ENCODE data around the gene UBASH3A.

Gene UBASH3A

DNA sequence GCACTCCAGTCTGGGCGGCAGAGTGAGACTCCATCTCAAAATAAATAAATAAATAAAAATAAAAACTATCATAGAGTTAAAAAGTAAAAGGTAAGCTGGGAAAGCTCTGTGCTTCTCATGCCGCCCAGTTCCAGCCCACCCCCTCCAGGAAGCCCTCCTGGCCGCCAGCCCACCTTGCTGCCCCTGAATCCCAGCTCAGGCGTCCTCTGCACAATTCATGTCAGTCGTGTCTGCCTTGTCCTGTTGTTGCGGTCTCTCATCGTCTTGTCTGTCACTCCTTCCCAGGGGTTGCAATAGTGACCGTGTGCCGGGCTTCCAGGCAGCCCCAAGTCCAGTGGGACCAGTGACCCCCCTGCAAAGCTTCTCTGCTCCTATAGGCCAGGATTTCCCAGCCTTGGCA lies 48.2 kb downstream of the UBASH3A start:
- DNase-seq (ENCODE audit: low read depth in 2 of 2): no peak

DNA sequence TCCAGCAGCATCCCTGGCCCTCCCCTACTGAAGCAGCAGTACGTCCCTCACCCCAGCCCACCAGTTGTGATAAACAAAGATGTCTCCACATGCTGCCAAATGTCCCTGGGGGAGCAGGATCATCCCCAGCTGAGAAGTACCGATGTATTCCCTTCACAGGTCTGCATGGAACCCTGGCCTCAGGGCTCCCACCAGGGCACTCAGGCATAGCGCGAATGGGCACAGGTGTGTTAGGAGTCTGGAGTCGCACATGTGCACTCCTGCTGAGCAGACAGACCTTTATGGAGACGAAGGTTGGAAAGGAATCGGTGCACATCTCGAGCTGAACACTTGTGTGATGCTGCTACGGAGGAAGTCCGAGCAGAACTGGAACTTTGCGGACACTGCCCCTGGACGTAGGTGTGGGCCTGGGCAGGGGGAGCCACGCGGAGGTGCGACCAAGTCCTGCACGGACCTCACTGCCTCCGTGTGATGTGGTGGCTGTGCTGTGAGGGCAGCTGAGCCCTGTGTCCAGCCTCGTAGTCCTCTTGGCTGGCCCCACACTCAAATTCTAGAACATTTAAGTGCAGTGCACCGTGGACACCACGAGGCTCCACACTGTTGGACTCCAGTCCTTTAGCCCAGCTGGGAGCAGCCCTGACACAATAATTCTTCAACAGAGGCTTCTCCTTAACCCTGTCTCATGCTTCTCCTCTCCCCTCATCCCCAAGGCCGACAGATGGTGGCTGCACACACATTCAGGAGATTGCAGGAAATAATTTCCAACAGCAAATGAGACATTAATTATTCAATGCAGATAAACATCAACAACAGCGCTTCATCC lies 48.9 kb downstream of the UBASH3A start:
- no peak for DNase-seq (ENCODE audit: low read depth in 2 of 2)

DNA sequence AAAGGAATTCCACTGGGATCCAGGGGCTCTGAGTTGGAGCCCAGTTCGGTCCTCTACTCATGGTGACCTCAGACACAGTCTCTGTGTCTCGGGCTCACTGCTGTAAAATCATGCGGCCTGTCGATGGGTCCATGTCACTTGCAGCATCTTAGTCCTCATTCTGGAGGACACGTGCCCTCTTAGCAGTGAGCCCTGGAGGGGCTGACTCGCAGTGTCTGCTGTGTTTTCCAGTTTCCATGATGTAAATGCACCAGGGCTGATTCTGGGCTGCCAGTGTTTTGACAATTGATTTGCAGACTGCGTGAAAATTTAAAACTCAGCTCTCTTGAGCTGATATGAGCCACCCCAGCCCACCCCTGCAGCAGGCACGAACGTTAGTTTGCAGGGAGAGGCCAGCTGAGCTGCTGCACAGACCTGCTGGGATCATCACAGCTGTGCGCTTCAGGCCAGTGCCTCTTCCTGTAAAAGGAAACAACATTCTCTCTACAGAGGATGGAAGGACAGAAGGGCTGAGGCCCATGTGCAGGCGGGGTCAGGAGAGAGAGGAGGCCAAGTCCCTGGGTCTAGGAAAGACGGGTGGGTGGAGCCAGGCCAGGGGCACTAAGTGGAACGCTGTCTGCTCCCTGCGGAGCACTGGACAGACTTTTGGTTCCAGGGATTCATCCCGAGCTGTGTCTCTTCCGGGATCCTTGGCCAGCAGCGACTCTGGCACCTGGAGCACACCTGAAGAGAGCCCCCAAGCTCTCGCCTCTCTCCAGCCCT lies 49.7 kb downstream of the UBASH3A start:
- no peak for DNase-seq (ENCODE audit: low read depth in 2 of 2)

DNA sequence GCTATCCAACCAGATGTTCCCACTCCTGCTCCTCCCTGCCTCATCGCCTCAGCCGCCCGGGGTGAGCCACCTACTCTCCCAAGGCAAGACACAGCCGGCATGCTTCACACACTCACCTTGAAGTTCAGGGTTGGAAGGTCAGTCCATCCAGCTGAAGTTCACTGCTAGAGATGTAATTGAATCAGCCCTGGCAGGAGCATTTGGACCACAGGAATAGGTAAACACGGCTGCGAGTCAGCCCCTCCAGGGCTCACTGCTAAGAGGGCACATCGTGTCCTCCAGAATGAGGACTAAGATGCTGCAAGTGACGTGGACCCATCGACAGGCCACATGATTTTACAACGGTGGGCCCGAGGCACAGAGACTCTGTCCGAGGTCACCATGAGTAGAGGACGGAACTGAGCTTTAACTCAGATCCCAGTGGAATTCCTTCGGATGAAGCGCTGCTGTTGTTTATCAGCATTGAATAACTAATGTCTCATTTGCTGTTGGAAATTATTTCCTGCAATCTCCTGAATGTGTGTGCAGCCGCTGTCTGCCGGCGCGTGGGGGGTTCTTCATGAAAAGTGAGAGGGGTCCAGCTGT lies 50.4 kb downstream of the UBASH3A start:
- DNase-seq (ENCODE audit: low read depth in 2 of 2): no peak

DNA sequence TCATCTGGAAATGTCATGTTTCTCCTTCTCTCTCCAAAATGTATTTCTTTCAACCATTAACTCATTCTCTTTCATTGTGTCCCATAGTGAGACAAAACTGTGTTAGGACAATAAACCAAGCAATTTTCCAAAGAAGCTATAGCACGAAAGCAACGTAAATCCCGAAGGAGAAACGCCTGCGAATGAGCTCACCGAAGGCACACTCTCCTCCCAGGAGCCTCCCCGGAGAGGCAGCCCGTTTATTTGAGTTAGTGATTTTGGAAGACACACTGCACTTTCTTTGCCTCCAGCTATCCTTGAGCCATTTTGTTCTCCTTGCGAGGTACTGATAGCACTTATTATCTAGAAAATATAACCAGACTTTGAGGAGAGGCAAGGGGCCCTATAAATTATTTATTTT lies 51.1 kb downstream of the UBASH3A start:
- DNase-seq (ENCODE audit: low read depth in 2 of 2): no peak

DNA sequence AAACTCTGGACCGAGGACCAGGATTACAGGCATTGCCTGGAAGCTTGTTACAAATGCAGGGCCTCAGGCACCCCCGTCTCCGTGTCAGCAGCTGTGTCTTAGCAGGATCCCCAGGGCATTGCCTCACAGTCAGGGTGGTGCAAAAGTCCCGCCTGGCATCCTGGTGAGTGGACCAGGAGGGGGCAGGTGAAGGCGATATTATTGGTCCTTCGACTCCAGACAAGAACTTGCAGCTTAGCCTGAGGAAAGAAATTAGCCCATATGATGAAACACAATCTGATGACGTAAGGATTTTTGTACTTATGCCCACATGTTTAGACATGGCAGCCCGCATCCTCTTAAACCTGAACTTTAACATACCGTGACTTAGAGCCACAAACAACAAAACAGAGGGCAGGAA lies 51.5 kb downstream of the UBASH3A start:
- no peak for DNase-seq (ENCODE audit: low read depth in 2 of 2)

DNA sequence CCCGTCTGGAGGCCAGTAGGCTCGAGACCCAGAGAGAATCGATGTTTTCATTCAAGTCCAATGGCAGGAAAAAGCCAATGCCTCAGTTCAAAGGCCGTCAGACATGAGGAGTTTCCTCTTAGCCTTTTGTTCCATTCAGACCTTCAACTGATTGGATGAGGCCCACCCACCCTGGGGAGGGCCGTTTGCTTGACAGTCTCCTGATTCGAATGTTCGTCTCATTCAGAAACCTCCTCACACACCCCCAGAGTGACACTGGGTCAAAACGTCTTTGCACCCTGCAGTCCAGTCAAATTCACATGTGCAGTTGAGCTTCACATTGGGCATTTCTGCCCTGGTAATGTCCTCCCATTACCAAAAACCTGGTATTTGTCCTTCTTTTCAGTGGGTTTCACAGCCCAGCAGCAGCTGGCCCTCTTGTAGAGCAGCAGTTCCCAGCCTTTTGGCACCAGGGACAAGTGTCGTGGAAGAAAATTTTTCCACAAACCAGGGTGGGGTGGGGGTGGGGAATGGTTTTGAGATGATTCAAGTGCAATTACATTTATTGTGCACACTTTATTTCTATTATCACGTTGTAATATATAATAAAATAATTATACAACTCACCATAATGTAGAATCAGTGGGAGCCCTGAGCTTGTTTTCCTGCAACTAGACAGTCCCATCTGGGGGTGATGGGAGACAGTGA lies 52.2 kb downstream of the UBASH3A start:
- DNase-seq (ENCODE audit: low read depth in 2 of 2): no peak

DNA sequence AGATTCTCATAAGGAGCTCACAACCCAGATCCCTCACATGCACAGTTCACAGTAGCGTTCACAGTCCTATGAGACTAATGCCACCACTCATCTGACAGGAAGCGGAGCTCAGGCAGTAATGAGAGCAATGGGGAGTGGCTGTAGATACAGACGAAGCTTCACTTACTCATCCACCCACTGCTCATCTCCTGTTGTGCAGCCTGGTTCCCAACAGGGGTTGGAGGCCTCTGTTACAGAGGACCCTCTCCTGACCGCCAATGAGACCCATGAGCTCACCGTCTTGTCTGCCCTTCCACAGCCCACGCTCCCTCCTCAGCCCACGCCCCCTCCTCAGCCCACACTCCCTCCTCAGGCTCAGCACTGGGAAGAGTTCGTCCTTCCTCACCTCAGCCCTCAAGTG lies 52.8 kb downstream of the UBASH3A start:
- peak in 1 of 2 donors; percentile 48 for DNase-seq (ENCODE audit: low read depth in 2 of 2)

DNA sequence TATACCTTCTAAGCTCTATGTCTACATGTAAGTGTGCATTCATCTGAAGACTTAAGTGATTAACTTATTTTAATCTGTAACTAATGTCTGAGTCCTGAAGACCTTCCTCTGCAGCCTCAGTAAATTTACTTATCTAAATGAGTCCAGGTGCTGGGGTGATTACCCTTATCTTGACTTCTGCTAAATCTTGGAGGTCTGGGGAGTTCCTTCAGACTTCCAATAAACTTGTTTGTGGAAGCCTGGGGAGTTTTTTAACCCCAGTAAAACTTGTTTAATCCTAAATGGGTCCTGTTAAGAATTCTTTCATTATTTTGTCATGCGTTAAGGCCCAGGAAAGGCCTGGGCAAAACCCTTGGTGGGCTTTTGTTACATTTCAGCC lies 55.4 kb downstream of the UBASH3A start:
- DNase-seq (ENCODE audit: low read depth in 2 of 2): no peak

DNA sequence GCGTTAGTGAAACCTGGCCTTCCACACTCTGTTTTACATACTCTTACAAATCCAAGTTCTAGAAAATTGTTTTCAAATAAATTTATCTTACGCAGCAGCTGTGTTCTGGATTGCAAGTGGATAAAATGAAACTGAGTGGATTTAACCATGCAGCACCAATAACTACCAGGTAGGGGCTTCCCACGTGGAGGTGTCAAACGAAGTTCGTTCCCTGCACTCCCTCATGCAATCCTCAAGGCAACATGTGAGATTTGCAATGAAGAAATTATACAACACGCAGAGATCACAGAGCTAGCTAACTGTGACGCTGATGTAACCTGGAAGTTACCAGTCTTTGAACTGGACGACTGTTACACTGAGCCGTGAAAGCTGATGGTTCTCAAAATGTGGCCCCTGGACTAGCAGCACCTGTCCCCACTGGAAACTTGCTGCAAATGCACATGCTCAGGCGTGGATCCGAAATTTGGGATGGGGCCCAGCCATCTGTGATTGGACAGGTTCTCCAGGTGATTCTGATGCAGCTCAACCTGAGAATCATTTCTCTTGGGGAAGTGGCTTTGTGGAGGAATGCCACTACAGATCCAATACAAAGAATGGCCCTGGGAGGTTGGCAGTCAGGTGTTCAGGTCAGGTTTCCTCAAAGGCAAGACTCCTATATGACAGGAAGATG lies 56.0 kb downstream of the UBASH3A start:
- no peak for DNase-seq (ENCODE audit: low read depth in 2 of 2)

DNA sequence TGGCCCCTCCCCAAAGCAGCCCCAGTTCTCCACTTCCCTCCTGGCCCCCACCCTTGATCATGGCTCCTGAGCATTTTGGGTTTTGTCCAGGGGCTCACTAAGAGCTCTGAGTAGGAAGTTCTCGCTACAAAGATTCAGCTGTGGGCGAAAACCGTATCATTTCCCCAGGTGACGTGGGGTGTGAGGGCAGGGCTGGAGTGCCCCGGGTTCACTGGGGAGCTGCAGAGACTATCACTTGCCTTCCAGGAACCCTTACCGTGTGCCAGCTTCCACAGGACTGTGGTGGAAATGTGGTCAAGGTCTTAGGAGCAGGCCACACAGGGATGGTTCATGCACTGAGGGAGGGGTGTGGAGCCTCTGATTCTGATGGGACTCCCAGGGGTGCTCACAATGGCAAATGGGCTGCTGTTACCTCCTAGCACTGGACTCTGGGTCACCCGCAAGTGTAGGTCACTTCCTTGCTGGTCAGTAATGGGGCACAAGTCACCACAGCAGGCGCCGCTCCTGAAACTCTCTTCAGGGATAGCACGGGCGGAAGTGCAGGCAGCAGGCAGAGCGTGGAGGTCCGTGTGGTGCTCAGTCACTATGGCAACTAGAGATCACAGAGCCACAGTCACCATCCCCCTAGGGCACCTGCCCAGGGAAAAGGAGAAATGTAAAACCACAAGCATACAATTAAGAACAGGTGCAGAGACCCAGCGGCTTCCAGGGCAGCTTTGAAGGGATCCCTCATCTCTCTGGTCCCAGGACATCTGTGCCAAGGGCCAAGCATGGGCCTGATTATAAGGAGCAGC lies 56.9 kb downstream of the UBASH3A start:
- DNase-seq (ENCODE audit: low read depth in 2 of 2): no peak

DNA sequence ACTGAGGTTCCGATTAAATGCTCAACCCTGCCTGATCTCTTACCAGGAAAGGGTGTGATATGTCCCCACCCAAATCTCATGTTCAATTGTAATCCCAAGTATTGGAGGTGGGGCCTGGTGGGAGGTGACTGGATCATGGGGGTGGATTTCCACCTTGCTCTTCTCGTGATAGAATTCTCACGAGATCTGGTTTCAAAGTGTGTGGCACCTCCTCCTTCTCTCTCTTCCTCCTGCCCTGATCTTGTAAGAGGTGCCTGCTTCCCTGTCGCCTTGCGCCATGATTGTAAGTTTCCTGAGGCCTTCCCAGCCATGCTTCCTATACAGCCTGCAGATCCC lies 57.5 kb downstream of the UBASH3A start:
- no peak for DNase-seq (ENCODE audit: low read depth in 2 of 2)

DNA sequence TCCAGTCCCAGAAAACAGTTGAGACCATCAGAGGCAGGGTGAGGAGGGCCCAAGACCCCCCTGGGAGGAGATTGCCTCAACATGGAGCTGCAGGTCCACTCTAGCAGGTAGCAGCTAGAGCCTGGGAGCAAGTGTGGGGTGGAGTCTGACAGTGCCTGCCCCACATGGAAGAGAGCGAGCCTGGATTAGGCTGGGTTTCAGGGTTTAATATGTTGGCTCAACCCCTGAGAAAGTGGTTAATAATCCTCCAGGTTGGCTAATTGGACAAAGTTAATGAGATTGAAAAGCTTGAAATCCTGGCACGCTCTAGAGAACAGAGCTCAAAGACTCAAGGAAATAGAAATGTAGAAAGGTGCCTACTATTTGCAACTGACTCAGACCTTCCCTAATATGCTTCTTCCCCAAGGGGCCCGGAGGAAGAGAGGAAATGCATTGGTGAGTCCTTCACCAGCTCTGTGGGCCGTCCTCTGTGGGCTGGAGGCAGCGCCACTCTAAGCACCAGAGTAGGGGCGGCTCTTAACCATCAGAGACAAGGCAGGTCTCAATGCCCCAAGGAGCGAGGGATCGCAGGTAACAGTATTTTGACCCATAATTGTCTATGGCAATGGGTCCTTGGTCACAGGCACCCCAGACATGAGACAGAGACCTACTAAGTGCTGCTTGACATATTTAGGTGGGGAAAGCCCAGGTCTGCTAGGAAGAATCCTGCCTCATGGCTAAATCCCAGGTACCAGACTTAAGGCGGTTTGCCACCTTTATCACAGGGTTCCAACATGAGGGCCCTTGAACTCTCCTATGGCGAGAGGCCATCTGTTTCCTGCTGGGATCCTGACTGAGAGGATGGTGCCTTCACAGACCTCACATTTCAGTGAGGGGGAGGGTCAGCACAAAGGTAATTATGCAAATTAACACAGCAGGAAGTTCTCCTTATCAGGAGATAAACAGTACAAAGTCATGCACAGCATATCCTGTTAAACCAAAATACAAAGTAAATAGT lies 58.5 kb downstream of the UBASH3A start:
- DNase-seq (ENCODE audit: low read depth in 2 of 2): no peak

DNA sequence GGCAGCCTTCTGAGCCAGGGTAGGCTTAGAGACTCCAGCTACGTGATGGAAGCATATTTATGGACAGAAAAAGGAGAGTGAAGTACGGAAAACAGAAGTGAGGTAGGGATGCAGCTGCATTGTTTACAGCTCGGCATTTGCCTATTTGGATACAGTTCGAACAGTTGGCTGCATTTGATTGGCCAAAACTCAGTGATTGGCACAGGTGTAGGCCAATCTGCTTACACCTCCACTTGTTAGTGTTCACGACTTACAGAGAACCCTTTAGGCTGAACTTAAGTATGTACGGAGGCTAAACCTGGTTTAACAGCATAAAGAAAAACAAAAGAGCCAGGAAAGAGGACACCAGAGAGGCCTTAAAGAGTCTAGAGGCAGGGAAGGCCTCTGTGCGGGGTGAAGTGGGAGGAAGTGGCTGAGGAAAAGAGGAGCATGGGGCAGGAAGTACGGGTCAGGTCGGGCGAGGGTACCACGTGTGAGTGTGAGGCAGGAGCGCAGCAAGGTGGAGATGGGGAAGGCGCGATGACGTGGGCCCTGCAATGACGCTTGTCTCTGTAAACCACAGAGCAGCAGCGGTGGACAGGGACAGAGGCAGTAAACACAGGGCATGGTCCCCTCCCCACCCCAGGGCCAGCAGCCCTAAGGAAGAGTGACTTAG lies 60.3 kb downstream of the UBASH3A start:
- DNase-seq (ENCODE audit: low read depth in 2 of 2): peak; percentile 37 to 52

DNA sequence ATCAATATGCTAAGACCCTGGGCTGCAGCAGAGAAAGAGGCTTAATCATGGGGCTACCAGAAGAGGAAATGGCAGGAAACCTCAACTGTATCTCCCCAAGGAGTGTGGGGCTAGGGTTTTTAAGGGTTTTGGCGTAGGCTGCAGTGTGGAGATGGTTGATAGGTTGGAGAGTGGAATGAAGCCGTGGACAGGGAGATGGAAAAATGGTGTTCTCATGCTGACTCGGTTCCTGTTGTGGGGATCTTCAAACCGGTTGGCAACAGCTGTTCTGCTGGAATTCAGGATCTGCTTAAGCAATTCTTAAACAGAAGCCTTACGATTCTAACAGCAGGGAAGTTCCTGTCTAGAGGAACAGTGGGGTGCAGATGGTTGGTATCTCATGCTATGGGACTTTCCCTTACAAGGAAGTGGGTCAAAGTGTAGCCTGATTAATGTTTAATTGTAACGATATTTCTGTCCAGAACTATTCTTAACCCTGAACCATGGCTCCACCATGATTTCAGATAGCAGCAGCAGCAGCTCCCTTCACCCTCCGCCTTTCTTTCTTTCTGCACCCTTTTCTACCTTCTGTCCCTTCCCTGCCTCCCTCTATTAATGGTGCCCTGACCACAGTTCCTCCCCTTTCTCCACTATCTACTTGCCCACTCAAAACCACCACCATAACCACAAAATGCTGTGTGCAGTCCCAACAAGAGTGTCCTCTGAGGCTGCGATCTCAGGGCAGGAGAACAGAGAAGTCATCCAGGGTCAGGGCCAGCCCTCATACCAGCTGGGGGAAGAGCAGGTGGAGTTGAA lies 61.5 kb downstream of the UBASH3A start:
- no peak for DNase-seq (ENCODE audit: low read depth in 2 of 2)

DNA sequence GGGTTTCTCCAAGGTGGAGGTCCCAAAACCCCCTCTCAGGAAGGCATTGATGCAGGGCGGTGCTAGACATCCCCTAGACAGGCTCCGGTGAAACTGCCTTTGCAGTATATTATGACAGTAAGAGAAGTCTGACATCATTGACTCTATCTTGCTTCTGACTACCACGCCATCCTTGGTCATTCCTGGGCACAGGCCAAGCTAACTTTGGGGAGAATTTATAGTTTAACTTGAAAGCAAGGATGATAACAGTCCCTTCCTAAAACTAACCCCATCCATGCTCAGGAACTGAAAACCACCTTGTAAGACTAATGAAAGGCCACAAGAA lies 62.1 kb downstream of the UBASH3A start:
- no peak for DNase-seq (ENCODE audit: low read depth in 2 of 2)

DNA sequence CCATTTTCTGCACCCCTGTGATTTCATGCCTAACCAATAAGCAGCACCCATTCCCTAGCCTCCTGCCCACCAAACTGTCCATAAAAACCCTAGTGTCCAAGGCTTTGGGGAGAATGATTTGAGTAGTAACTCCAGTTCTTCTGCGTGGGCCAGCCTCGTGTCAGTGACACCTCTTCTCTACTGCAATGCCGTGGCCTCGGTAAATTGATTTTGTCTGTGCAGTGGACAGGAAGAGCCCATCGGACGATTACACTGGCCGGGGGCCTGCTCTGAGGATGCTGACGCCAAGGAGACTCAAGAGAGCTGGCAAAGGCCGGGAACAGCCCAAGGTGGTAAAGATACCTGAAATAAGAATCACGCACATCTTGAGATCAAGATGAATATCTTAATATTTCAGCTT lies 63.0 kb downstream of the UBASH3A start:
- no peak for DNase-seq (ENCODE audit: low read depth in 2 of 2)

DNA sequence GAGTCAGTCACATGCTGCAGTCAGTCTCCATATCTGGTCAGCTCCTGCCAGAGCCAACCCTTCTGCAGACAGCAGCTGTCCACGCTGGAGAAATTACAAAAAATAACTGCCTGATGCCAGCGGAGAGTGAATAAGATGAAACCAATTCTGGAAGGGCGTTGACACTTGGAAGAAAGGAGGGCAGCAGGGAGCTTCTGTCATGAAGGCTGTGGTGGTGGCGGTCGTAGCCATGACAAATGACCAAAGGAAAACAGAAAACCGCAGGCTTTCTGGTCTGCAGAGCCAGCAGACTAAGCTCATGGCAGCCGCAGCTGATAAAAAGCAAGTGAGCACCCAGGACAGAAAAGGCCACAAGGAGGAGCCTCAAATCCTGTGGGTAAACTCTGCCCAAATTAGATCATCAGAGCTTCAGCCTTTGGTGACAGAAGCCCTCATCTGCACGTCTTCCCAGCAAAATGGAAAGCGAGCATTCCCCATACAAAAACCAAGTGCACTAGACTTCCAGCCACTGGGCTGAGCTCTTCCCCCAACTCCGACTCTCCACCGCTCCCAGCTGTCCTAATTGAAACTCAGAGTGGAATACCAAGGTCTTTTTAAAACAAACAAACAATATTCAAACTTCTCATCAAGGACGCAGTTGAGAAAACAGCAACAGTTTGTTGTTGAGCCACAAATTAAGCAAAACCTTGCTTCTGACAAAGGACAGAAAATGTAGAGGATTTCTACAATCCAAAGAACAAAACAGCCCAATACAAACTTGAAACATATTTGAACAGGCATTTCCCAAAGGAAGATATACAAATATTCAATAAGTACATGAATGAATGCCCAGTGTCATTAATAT lies 63.7 kb downstream of the UBASH3A start:
- DNase-seq (ENCODE audit: low read depth in 2 of 2): no peak

All from stimulated activated CD4-positive, alpha-beta T cell treated with anti-CD3 and anti-CD28 coated beads, Interleukin-1b, Interleukin-23, amount 100 ng/mL, for 4 hours (primary cell).